NB4 (cell line): Measurements from ENCODE around the gene HACD1.

Source experiments
- DNase-seq: peaks from one replicate; pipeline ENCODE4 v3.0.0; 2010; ENCODE audit warnings: low read depth
- H3K4me3 ChIP-seq: one replicate; pipeline ENCODE4 v1.5.1; 2011; ENCODE audit warnings: mild to moderate bottlenecking, low read depth, low read length, moderate library complexity
- CTCF ChIP-seq: IDR thresholded peaks from one replicate; pipeline ENCODE4 v1.5.1; 2012; ENCODE audit warnings: low read depth, low read length
- MAX ChIP-seq: IDR thresholded peaks from 2 replicates; pipeline ENCODE4 v1.6.1; 2011; ENCODE audit warnings: low read depth, low read length
- MYC ChIP-seq: IDR thresholded peaks from 2 replicates; pipeline ENCODE4 v1.6.1; 2011; ENCODE audit warnings: low read depth, low read length
- POLR2A ChIP-seq: IDR thresholded peaks from 2 replicates; pipeline ENCODE4 v1.6.1; 2011; ENCODE audit warnings: mild to moderate bottlenecking; ENCODE audit not compliant: insufficient read length; ENCODE audit errors: extremely low read depth

The HACD1 gene

GRCh38 chr10:17578603-17579002 lies 38.6 kb downstream of the HACD1 start:
- DNase-seq, result no peak
- TF ChIP-seq POLR2A, result no peak
- no peak for TF ChIP-seq MAX
- TF ChIP-seq CTCF, result no peak
- TF ChIP-seq MYC, result no peak
- H3K4me3 ChIP-seq, result no peak overlapping the region

GRCh38 chr10:17576768-17577167 lies 40.4 kb downstream of the HACD1 start:
- TF ChIP-seq MAX (no peak), POLR2A (no peak), CTCF (no peak), MYC (no peak)

GRCh38 chr10:17564911-17565310 lies 52.3 kb downstream of the HACD1 start:
- no peak overlapping the region for H3K4me3 ChIP-seq
- no peak for DNase-seq
- TF ChIP-seq CTCF (no peak), POLR2A (no peak), MYC (no peak), MAX (no peak)

More at GRCh38 chr10:17576768-17577167, 40.4 kb downstream of the HACD1 start:
- DNase-seq, result no peak
- H3K4me3 ChIP-seq, result no peak overlapping the region

- DNase-seq, result no peak
- TF ChIP-seq POLR2A (no peak), MYC (no peak), MAX (no peak), CTCF (no peak)
Measured at GRCh38 chr10:17563452-17563851, 53.7 kb downstream of the HACD1 start.

GRCh38 chr10:17562614-17563013 lies 54.6 kb downstream of the HACD1 start:
- no peak for DNase-seq
- TF ChIP-seq MYC (no peak), POLR2A (no peak), CTCF (no peak), MAX (no peak)
- no peak overlapping the region for H3K4me3 ChIP-seq

More at GRCh38 chr10:17563452-17563851, 53.7 kb downstream of the HACD1 start:
- no peak overlapping the region for H3K4me3 ChIP-seq

GRCh38 chr10:17561111-17561510 lies 56.1 kb downstream of the HACD1 start:
- TF ChIP-seq CTCF, result no peak
- no peak for TF ChIP-seq MYC
- TF ChIP-seq MAX, result no peak
- TF ChIP-seq POLR2A, result no peak
- no peak for DNase-seq
- H3K4me3 ChIP-seq, result no peak overlapping the region
